Measurements from ENCODE around the gene XRN2. TPM values are rescaled to one million over a fixed set of nuclear protein-coding genes. Genes with fewer than 3 reads are reported as not detected.

Gene XRN2
- total RNA-seq, 4 donors from 2014 or later: 56.7 to 81.4 (median 73.0) TPM

- TF ChIP-seq CTCF (IDR thresholded peaks at IDR 0.05; ENCODE audit: low read depth): no peak
Observed at GRCh38 chr20:21336455-21337151, 33.5 kb downstream of the XRN2 start.

GRCh38 chr20:21338291-21338690, 35.2 kb downstream of the XRN2 start:
- no peak for TF ChIP-seq CTCF (IDR thresholded peaks at IDR 0.05; ENCODE audit: low read depth)

DNA sequence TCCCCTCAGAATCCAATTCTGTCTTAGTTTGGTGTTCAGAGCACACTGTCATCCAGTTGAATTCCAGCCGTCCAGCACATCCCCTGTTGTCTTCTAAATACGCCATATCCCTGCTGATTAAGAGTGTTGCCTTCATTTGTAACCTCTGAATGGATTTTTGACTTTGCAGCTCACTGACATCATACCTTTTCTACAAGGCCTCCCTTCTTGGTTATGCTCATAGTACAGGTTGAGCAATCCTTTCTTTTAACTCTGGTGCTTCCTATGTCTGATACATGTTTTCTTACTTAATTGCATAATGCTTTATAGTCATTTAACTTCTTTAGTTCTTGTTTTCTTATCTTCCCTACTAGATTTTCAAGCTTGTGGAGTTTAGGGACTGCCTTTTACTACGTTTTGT, 36.4 kb downstream of the XRN2 start:
- no peak for TF ChIP-seq CTCF (IDR thresholded peaks at IDR 0.05; ENCODE audit: low read depth)

- TF ChIP-seq CTCF (IDR thresholded peaks at IDR 0.05; ENCODE audit: low read depth): no peak
Observed at GRCh38 chr20:21340991-21341697, 38.0 kb downstream of the XRN2 start.

GRCh38 chr20:21342656-21343345, 39.7 kb downstream of the XRN2 start:
- TF ChIP-seq CTCF (IDR thresholded peaks at IDR 0.05; ENCODE audit: low read depth): no peak

DNA sequence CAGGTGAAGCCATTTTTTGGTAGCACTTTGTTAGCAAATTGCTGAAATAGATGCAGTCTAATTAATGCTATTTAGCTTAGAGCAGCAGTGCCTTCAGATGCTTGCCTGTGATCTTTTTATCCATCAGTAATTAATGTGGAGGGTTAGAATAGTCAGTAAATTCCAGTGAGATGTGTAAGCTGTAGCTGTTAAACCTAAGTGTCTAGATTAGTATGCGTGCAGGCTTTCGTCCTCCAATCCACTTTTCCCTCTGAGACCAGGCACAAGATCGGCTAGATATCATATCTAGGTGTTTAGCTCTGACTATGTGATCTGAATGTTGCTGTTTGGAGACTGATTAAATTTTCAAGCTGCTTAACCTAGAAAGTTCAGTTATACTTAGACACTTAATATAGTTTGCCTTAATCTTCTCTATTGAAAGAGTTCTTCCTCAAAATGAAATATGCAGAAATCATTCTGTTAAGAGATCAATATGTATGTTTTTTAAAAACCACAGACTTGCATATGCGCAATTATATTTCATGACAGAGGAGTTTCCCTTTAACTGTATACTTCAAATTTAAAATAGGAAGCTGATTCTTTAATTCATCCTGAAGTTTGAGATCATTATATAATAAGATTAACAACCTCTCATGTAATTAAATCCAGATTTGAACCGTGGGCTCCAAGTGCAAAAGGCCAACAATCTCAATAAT, 41.2 kb downstream of the XRN2 start:
- TF ChIP-seq CTCF (IDR thresholded peaks at IDR 0.05; ENCODE audit: low read depth): no peak

Measured in subcutaneous adipose tissue (tissue), 4 donors.